ENCODE data around the gene KRTAP1-4. TPM values are rescaled to one million over a fixed set of nuclear protein-coding genes. Genes with fewer than 3 reads are reported as not detected.

Gene KRTAP1-4
- total RNA-seq, 2 experiments from 2014 or later: not detected

GRCh38 chr17:40993084-40993483, 36.9 kb downstream of the KRTAP1-4 start:
- TF ChIP-seq CTCF (IDR thresholded peaks at IDR 0.05): no peak
- H3K4me3 Mint-ChIP-seq: no peak overlapping the region
- ChIA-PET POLR2A (no interaction called here), CTCF (interaction anchor here (0.6 kb wide), 1 partner anchor 203 kb away, joined by 3 read pairs; no protein-coding TSS in a partner anchor)
- Histone ChIP-seq H3K36me3 (ENCODE audit: insufficient read depth, low read length) (no peaks in the 10 kb centered on the region), H3K27me3 (ENCODE audit: control insufficient read depth in 1 of 2, insufficient read depth in 2 of 2, low read length in 2 of 2) (peaks cover 12 to 28% of the 10 kb centered on the region in 2 experiments), H3K27ac (ENCODE audit: low read depth in 1 of 2, low read length in 2 of 2) (no peak overlapping the region), H3K9me3 (ENCODE audit: control insufficient read depth in 1 of 2, insufficient read depth in 1 of 2, low read length in 2 of 2) (no peaks in the 10 kb centered on the region), H3K4me1 (ENCODE audit: insufficient read depth, low read length) (no peaks in the 10 kb centered on the region), H3K4me3 (ENCODE audit: low read length) (no peak overlapping the region)
- no peaks in the 10 kb centered on the region for H3K9me3 Mint-ChIP-seq
- DNase-seq (no peak), ATAC-seq (ENCODE audit: poor library complexity) (no peak)
- peaks cover 62% of the 10 kb centered on the region for H3K27me3 Mint-ChIP-seq
- intact Hi-C loops (cut with DNase I, micrococcal nuclease): no loop called here
- no peaks in the 10 kb centered on the region for H3K36me3 Mint-ChIP-seq (ENCODE audit: low read depth)
- H3K4me1 Mint-ChIP-seq (ENCODE audit: low read depth): no peaks in the 10 kb centered on the region
- H3K27ac Mint-ChIP-seq: no peak overlapping the region

GRCh38 chr17:40992666-40993065, 37.3 kb downstream of the KRTAP1-4 start:
- no peaks in the 10 kb centered on the region for H3K4me1 Mint-ChIP-seq (ENCODE audit: low read depth)
- no peak overlapping the region for H3K27ac Mint-ChIP-seq
- no peak overlapping the region for H3K4me3 ChIP-seq (ENCODE audit: low read length)
- H3K9me3 Mint-ChIP-seq: no peaks in the 10 kb centered on the region
- H3K9me3 ChIP-seq (ENCODE audit: control insufficient read depth in 1 of 2, insufficient read depth in 1 of 2, low read length in 2 of 2): no peaks in the 10 kb centered on the region
- no peaks in the 10 kb centered on the region for H3K36me3 ChIP-seq (ENCODE audit: insufficient read depth, low read length)
- POLR2A ChIA-PET: no interaction called here
- H3K27me3 ChIP-seq (ENCODE audit: control insufficient read depth in 1 of 2, insufficient read depth in 2 of 2, low read length in 2 of 2): peaks cover 10 to 28% of the 10 kb centered on the region in 2 experiments
- H3K4me1 ChIP-seq (ENCODE audit: insufficient read depth, low read length): no peaks in the 10 kb centered on the region
- H3K4me3 Mint-ChIP-seq: no peak overlapping the region
- CTCF ChIA-PET: no interaction called here
- no peak overlapping the region for H3K27ac ChIP-seq (ENCODE audit: low read depth in 1 of 2, low read length in 2 of 2)
- ATAC-seq (ENCODE audit: poor library complexity) (no peak), DNase-seq (no peak)
- intact Hi-C loops (cut with DNase I, micrococcal nuclease): no loop called here
- H3K27me3 Mint-ChIP-seq: peaks cover 57% of the 10 kb centered on the region
- TF ChIP-seq CTCF (IDR thresholded peaks at IDR 0.05): no peak
- no peaks in the 10 kb centered on the region for H3K36me3 Mint-ChIP-seq (ENCODE audit: low read depth)

GRCh38 chr17:40986920-40987319, 43.1 kb downstream of the KRTAP1-4 start:
- Mint-ChIP-seq H3K27ac (no peak overlapping the region), H3K27me3 (peaks cover 20% of the 10 kb centered on the region), H3K9me3 (no peaks in the 10 kb centered on the region), H3K4me3 (no peak overlapping the region), H3K36me3 (ENCODE audit: low read depth) (no peaks in the 10 kb centered on the region), H3K4me1 (ENCODE audit: low read depth) (no peaks in the 10 kb centered on the region)
- no peaks in the 10 kb centered on the region for H3K36me3 ChIP-seq (ENCODE audit: insufficient read depth, low read length)
- intact Hi-C loops (cut with DNase I, micrococcal nuclease): no loop called here
- no peaks in the 10 kb centered on the region for H3K9me3 ChIP-seq (ENCODE audit: control insufficient read depth in 1 of 2, insufficient read depth in 1 of 2, low read length in 2 of 2)
- peaks cover 0 to 14% of the 10 kb centered on the region in 2 experiments for H3K27me3 ChIP-seq (ENCODE audit: control insufficient read depth in 1 of 2, insufficient read depth in 2 of 2, low read length in 2 of 2)
- ChIA-PET CTCF (no interaction called here), POLR2A (no interaction called here)
- DNase-seq (no peak), ATAC-seq (ENCODE audit: poor library complexity) (no peak)
- TF ChIP-seq CTCF (IDR thresholded peaks at IDR 0.05): no peak
- no peak overlapping the region for H3K4me3 ChIP-seq (ENCODE audit: low read length)
- no peak overlapping the region for H3K27ac ChIP-seq (ENCODE audit: low read depth in 1 of 2, low read length in 2 of 2)
- H3K4me1 ChIP-seq (ENCODE audit: insufficient read depth, low read length): no peaks in the 10 kb centered on the region

All from CD4-positive, alpha-beta T cell (primary cell).